GM23338 (cell line): ENCODE data around the gene C1QL4. TPM values are rescaled to one million over a fixed set of nuclear protein-coding genes. Genes with fewer than 3 reads are reported as not detected.

Experiments
- ATAC-seq: fragments of 200-7000 bp; cut with Tn5 transposase; 3 replicates; pipeline ENCODE4 v1.9.1; 2020
- DNase-seq: peaks from one replicate; pipeline ENCODE4 v3.0.0-alpha.2; 2015; ENCODE audit warnings: low spot score
- H2AFZ ChIP-seq: fragments of 200-600 bp; sonication (generic); 2 replicates; pipeline ENCODE4 v1.8.0; 2016; ENCODE audit warnings: antibody characterized with exemption, mild to moderate bottlenecking, moderate library complexity
- H3F3A ChIP-seq: fragments of 200-600 bp; sonication (generic); replicated peaks from 2 replicates; pipeline ENCODE4 v1.8.0; 2017; ENCODE audit warnings: antibody characterized with exemption, mixed run types, low read depth
- H3K27ac ChIP-seq: fragments of 200-600 bp; sonication (generic); 2 replicates; pipeline ENCODE4 v1.6.1; 2016; ENCODE audit warnings: low read depth
- H3K27me3 ChIP-seq: fragments of 200-600 bp; sonication (generic); 2 replicates; pipeline ENCODE4 v1.8.0; 2016; ENCODE audit warnings: mild to moderate bottlenecking, mixed run types, moderate library complexity; ENCODE audit not compliant: insufficient read depth
- H3K36me3 ChIP-seq: fragments of 200-600 bp; sonication (generic); 2 replicates; pipeline ENCODE4 v1.8.0; 2016; ENCODE audit warnings: mild to moderate bottlenecking; ENCODE audit not compliant: insufficient read depth
- H3K4me1 ChIP-seq: fragments of 200-600 bp; sonication (generic); 2 replicates; pipeline ENCODE4 v1.8.0; 2016; ENCODE audit warnings: mild to moderate bottlenecking, moderate library complexity; ENCODE audit not compliant: insufficient read depth
- H3K4me2 ChIP-seq: fragments of 200-600 bp; sonication (generic); 2 replicates; pipeline ENCODE4 v1.7.1; 2017; ENCODE audit warnings: mixed run types
- H3K4me3 ChIP-seq: fragments of 200-600 bp; sonication (generic); 2 replicates; pipeline ENCODE4 v1.6.1; 2016; ENCODE audit warnings: mixed run types
- H3K79me2 ChIP-seq: fragments of 200-600 bp; sonication (generic); replicated peaks from 2 replicates; pipeline ENCODE4 v1.8.0; 2017; ENCODE audit warnings: mild to moderate bottlenecking; ENCODE audit not compliant: insufficient read depth
- H3K9me2 ChIP-seq: fragments of 200-600 bp; sonication (generic); 2 replicates; pipeline ENCODE4 v1.8.0; 2017; ENCODE audit not compliant: insufficient read depth
- H4K20me1 ChIP-seq: fragments of 200-600 bp; sonication (generic); replicated peaks from 2 replicates; pipeline ENCODE4 v1.8.0; 2017; ENCODE audit warnings: mild to moderate bottlenecking; ENCODE audit not compliant: insufficient read depth
- H3K27ac Mint-ChIP-seq: 2 replicates; pipeline ENCODE4 v1.8.0; 2020; ENCODE audit warnings: inconsistent platforms, mild to moderate bottlenecking, moderate library complexity, mixed read lengths
- H3K27me3 Mint-ChIP-seq: 3 replicates; pipeline ENCODE4 v1.8.0; 2022; ENCODE audit warnings: low read depth, mild to moderate bottlenecking, moderate library complexity, mixed read lengths, inconsistent platforms; ENCODE audit not compliant: insufficient read depth, poor library complexity
- H3K36me3 Mint-ChIP-seq: 3 replicates; pipeline ENCODE4 v1.8.0; 2021; ENCODE audit warnings: low read depth, mild to moderate bottlenecking, inconsistent platforms, moderate library complexity, mixed read lengths
- H3K4me1 Mint-ChIP-seq: 3 replicates; pipeline ENCODE4 v1.8.0; 2020; ENCODE audit warnings: mild to moderate bottlenecking, inconsistent platforms, mixed read lengths
- H3K4me3 Mint-ChIP-seq: 3 replicates; pipeline ENCODE4 v1.8.0; 2021; ENCODE audit warnings: moderate library complexity, mild to moderate bottlenecking, inconsistent platforms, mixed read lengths
- H3K9me3 Mint-ChIP-seq: 3 replicates; pipeline ENCODE4 v1.8.0; 2020; ENCODE audit warnings: moderate library complexity, mild to moderate bottlenecking, inconsistent platforms, mixed read lengths
- REST ChIP-seq: IDR thresholded peaks from one replicate; pipeline ENCODE4 v1.6.1; 2018; ENCODE audit warnings: antibody characterized with exemption; ENCODE audit not compliant: unreplicated experiment
- ZNF114 ChIP-seq: fragments of 250-450 bp; sonication (Bioruptor Pico); IDR thresholded peaks from 2 replicates; pipeline ENCODE4 v1.5.0; 2020; ENCODE audit warnings: mild to moderate bottlenecking, moderate library complexity
- ZNF331 ChIP-seq: fragments of 250-450 bp; sonication (Bioruptor Pico); IDR thresholded peaks from 2 replicates; pipeline ENCODE4 v1.5.0; 2020; ENCODE audit warnings: low read depth, mild to moderate bottlenecking, moderate library complexity
- ZNF462 ChIP-seq: fragments of 250-450 bp; sonication (Bioruptor Pico); IDR thresholded peaks from 2 replicates; pipeline ENCODE4 v1.5.0; 2020; ENCODE audit warnings: mild to moderate bottlenecking, moderate library complexity
- polyA plus RNA-seq: library from polyadenylated mRNA; unstranded; fragments of >200 nt; fragmentation: Nextera tagmentation; extraction: Ambion mirVana; gene quantifications from 2 replicates; pipeline ENCODE4 v1.2.1, GENCODE V29; 2016
- total RNA-seq: library from RNA; depleted of rRNA; stranded (reverse); fragments of >200 nt; shearing (Covaris generic); gene quantifications from 2 replicates; pipeline ENCODE4 v1.2.3, GENCODE V29; 2014
- TF ChIP-seq, protein P1 (sequence below): IDR thresholded peaks from 2 replicates; pipeline ENCODE4 v1.6.1; 2016; ENCODE audit warnings: antibody characterized with exemption

C1QL4 gene
- total and polyA plus RNA-seq, 2 experiments from 2014 or later, result not detected

DNA sequence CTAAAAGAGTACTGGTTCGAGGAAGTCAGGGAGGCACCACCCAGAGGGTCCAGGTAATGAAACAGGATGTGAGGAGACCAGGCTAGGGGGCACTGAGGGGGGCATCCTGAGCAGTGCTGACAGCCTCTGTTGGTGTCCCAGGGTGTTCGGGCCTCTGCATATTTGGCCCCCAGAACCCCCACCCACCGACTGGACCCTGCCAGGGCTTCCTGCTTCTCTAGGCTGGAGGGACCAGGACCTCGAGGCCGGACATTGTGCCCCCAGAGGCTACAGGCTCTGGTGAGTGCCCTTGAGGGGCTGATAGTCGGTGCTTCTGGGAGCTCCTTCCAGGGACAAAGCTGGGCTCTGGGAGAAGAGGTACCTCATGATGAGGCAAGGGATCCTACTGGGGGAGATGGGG, 11.4 kb downstream of the C1QL4 start (continued):
- TF ChIP-seq ZNF462 (CRISPR knock-in tag), result no peak

DNA sequence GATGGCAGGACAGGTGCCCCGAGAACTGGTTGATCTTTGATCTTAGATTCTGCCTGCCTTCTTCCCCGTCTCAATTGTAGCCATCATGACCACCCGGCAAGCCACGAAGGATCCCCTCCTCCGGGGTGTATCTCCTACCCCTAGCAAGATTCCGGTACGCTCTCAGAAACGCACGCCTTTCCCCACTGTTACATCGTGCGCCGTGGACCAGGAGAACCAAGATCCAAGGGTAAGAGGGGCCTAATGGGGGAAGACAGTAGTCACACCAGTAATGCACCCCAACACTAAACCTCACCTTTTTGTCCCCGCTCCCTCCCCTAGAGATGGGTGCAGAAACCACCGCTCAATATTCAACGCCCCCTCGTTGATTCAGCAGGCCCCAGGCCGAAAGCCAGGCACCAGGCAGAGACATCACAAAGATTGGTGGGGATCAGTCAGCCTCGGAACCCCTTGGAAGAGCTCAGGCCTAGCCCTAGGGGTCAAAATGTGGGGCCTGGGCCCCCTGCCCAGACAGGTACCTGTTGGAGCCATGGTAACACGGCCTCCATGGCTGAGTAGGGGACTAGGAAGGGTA, 13.4 kb downstream of the C1QL4 start:
- Histone ChIP-seq H3K4me3 (peak overlapping the region; percentile 66), H3K4me1 (peaks cover 11% of the 10 kb centered on the region; the same call in 1 of the 2 replicates), H2AFZ (peak overlapping the region; percentile 67; the same call in 1 of the 2 replicates), H3F3A (no peaks in the 10 kb centered on the region; the same call in 1 of the 2 replicates), H3K9me2 (no peaks in the 10 kb centered on the region), H3K4me2 (peak overlapping the region; percentile 97), H3K27me3 (0 out of 2 replicates have a peak, but pooled peaks cover 9% of the 10 kb centered on the region), H3K27ac (no peak overlapping the region), H4K20me1 (no peaks in the 10 kb centered on the region), H3K36me3 (peaks cover 18% of the 10 kb centered on the region; the same call in 1 of the 2 replicates), H3K79me2 (peaks cover 6% of the 10 kb centered on the region; the same call in 1 of the 2 replicates)
- Mint-ChIP-seq H3K36me3 (peaks cover 36% of the 10 kb centered on the region), H3K27ac (peak overlapping the region; percentile 98), H3K9me3 (no peaks in the 10 kb centered on the region), H3K4me3 (peak overlapping the region; percentile 100), H3K4me1 (peaks cover 11% of the 10 kb centered on the region), H3K27me3 (peaks cover 6% of the 10 kb centered on the region)
- ATAC-seq (no peak), DNase-seq (no peak)
- no peak for TF ChIP-seq ZNF114 (CRISPR knock-in tag)
- TF ChIP-seq REST, result no peak
- TF ChIP-seq, protein P1, sequence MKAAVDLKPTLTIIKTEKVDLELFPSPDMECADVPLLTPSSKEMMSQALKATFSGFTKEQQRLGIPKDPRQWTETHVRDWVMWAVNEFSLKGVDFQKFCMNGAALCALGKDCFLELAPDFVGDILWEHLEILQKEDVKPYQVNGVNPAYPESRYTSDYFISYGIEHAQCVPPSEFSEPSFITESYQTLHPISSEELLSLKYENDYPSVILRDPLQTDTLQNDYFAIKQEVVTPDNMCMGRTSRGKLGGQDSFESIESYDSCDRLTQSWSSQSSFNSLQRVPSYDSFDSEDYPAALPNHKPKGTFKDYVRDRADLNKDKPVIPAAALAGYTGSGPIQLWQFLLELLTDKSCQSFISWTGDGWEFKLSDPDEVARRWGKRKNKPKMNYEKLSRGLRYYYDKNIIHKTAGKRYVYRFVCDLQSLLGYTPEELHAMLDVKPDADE, result no peak
- no peak for TF ChIP-seq ZNF331 (CRISPR knock-in tag)
